Memory B cell (primary cell): ENCODE results near the gene FICD.
"Not testable (repeated sequence)": the region's sequence is repeated elsewhere in the genome, so short reads cannot be mapped to it uniquely, and the experiment has no call there.

Experiments used
- ATAC-seq: fragments of 150-1000 bp; cut with Tn5 transposase; 2 replicates; pipeline ENCODE4 v1.10.0; 2021; ENCODE audit warnings: low read depth, mild to moderate bottlenecking, moderate library complexity
- DNase-seq, 2 donors: peaks; one replicate each; pipeline ENCODE4 v3.0.0; 2022; ENCODE audit warnings: low spot score in 2 of 2
- H3K27ac Mint-ChIP-seq: one replicate; pipeline ENCODE4 v1.8.0; 2022; ENCODE audit warnings: mild to moderate bottlenecking, moderate library complexity, mixed read lengths
- H3K27me3 Mint-ChIP-seq: one replicate; pipeline ENCODE4 v1.8.0; 2022; ENCODE audit warnings: mixed read lengths
- H3K36me3 Mint-ChIP-seq: one replicate; pipeline ENCODE4 v1.8.0; 2022; ENCODE audit warnings: mild to moderate bottlenecking, mixed read lengths
- H3K4me1 Mint-ChIP-seq: one replicate; pipeline ENCODE4 v1.8.0; 2022; ENCODE audit warnings: mixed read lengths
- H3K4me3 Mint-ChIP-seq: one replicate; pipeline ENCODE4 v1.8.0; 2022; ENCODE audit warnings: mild to moderate bottlenecking, moderate library complexity, mixed read lengths
- H3K9me3 Mint-ChIP-seq: one replicate; pipeline ENCODE4 v1.8.0; 2022; ENCODE audit warnings: mixed read lengths

The FICD gene

DNA sequence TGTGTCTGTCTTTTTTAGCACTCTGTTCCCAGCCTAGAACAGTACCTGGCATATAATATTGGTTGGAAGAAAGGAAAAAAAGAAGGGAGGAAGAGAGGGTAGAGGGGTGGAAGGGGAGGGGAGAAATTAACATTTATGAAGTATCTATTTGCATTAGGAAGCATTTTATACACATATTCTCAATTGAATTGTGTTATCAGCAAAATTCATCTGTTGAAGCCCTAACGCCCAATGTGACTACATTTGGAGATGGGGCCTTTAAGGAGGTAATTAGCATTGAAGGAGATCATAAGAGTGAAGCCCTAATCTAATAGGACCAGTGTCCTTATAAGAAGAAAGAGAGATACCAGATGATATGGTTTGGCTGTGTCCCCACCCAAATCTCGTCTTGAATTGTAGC lies 30.2 kb upstream of the FICD start:
- peaks cover 30% of the 10 kb centered on the region for H3K27me3 Mint-ChIP-seq
- no peak overlapping the region for H3K27ac Mint-ChIP-seq

DNA sequence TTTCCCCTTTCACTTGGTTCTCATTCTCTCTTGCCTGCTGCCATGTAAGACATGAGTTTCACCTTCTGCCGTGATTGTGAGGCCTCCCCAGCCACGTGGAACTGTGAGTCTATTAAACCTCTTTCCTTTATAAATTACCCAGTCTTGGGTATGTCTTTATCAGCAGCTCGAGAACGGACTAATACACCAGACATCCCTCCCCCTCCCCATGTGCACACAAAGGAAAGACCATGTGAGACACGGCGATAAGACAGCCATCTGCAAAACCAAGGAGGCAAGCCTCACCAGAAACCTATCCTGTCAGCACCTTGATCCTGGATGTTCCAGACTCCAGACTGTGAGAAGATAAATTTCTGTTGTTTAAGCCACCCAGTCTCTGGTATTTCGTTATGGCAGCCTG lies 29.7 kb upstream of the FICD start:
- H3K36me3 Mint-ChIP-seq, ATAC-seq, H3K27ac Mint-ChIP-seq, H3K9me3 Mint-ChIP-seq, DNase-seq, H3K4me1 Mint-ChIP-seq, H3K4me3 Mint-ChIP-seq: not testable (repeated sequence)
- H3K27me3 Mint-ChIP-seq, result peaks cover 30% of the 10 kb centered on the region

More for the DNA sequence above, 30.2 kb upstream of the FICD start:
- no peaks in the 10 kb centered on the region for H3K4me1 Mint-ChIP-seq
- H3K9me3 Mint-ChIP-seq, result peaks cover 2% of the 10 kb centered on the region
- no peaks in the 10 kb centered on the region for H3K36me3 Mint-ChIP-seq
- H3K4me3 Mint-ChIP-seq, result no peak overlapping the region
- DNase-seq (no peak), ATAC-seq (no peak)

DNA sequence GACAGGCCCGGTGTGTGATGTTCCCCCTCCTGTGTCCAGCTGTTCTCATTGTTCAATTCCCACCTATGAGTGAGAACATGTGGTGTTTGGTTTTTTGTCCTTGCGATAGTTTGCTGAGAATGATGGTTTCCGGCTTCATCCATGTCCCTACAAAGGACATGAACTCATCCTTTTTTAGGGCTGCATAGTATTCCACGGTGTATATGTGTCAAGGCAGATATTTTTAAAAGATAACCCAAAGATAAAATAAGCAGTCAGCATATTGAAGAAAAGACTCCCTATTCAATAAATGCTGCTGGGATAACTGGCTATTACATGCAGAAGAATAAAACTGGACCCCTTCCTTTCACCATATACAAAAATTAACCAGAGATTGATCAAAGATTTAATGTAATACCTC lies 28.0 kb upstream of the FICD start:
- not testable (repeated sequence) for H3K4me1 Mint-ChIP-seq, H3K36me3 Mint-ChIP-seq, H3K4me3 Mint-ChIP-seq, H3K27ac Mint-ChIP-seq, ATAC-seq, H3K9me3 Mint-ChIP-seq, DNase-seq
- H3K27me3 Mint-ChIP-seq, result peaks cover 20% of the 10 kb centered on the region

DNA sequence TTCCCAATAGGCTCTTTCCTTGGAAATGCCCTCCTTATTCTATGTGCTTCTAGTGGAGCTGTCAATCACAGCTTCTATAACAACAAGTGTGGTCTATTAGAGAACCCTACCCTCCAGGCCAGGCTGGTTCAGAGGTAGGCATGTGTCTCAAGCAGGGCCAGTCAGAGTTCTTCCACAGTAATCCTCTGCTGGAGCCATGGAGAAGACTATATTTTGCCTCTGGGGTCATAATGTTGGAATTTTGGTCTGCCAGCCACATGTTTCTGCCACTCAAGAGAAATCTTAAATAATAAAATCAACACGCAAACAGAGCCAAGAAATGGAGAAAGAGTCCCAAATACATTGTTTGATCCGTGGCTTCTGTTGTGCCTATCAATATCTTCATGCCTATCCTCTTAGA lies 23.8 kb upstream of the FICD start:
- H3K9me3 Mint-ChIP-seq, result peaks cover 2% of the 10 kb centered on the region
- H3K36me3 Mint-ChIP-seq, result no peaks in the 10 kb centered on the region
- DNase-seq (no peak), ATAC-seq (no peak)
- no peaks in the 10 kb centered on the region for H3K4me1 Mint-ChIP-seq
- H3K27ac Mint-ChIP-seq, result no peak overlapping the region
- peaks cover 29% of the 10 kb centered on the region for H3K27me3 Mint-ChIP-seq
- no peak overlapping the region for H3K4me3 Mint-ChIP-seq

DNA sequence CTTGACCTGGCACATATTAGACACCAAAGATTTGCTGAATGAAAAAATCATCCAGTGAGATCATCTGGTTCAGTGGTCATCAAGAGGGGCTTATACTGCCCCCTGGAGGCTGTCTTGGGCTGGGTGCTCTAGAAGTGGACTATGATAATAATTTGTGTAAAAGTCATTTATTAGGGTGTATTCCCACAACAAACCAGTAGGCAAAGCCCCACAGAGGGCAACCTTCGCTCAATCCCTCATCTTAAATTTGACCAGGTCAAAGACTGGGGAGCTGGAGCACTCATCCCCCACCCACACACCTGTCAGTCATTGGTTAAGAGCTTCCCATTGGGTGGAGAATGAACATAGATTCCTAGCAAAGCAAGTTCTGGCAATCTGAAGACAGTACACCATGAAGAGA lies 20.0 kb upstream of the FICD start:
- ATAC-seq (no peak), DNase-seq (no peak)
- H3K27ac Mint-ChIP-seq, result no peak overlapping the region
- no peak overlapping the region for H3K4me3 Mint-ChIP-seq
- no peaks in the 10 kb centered on the region for H3K36me3 Mint-ChIP-seq
- H3K9me3 Mint-ChIP-seq, result no peaks in the 10 kb centered on the region
- H3K27me3 Mint-ChIP-seq, result peaks cover 22% of the 10 kb centered on the region
- H3K4me1 Mint-ChIP-seq, result no peaks in the 10 kb centered on the region

DNA sequence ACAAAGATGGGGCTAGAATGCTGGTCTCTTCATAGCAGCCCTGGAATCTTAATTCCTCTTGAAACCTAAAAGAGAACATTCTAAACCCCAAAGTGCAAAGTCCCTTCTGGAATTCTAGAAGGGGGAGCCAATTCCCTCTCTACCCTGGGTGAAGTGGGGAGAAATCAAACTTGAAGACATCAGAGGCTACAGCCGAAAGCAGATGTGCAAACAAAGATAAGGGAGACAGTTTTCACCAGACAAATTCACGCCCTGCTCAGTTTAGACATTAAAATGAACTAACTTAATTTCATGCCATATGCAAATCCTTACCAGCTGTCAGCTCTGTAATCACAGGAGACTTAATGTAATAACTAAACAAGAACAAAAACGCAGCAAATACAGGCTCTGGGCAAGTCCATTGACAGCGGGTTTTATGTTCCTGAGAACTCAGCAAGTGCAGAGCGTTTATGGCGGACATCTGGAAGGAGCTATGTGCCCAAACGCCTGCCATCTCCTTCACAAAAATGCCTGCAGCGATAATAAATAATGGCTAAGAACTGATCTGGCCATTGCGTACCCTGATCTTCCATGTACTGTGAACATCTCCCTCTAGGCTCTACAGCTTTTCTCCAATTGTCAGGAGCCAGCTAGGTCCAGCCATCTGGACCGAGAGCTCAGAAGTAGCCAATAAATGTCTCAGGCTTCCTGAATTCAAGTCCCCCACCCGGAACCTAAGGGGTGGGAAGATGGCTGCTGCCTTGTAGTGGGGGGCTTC lies 19.1 kb upstream of the FICD start:
- H3K27ac Mint-ChIP-seq, result no peak overlapping the region
- H3K27me3 Mint-ChIP-seq, result peaks cover 22% of the 10 kb centered on the region
- no peaks in the 10 kb centered on the region for H3K4me1 Mint-ChIP-seq
- DNase-seq (no peak), ATAC-seq (no peak)
- H3K36me3 Mint-ChIP-seq, result no peaks in the 10 kb centered on the region
- no peak overlapping the region for H3K4me3 Mint-ChIP-seq
- no peaks in the 10 kb centered on the region for H3K9me3 Mint-ChIP-seq

DNA sequence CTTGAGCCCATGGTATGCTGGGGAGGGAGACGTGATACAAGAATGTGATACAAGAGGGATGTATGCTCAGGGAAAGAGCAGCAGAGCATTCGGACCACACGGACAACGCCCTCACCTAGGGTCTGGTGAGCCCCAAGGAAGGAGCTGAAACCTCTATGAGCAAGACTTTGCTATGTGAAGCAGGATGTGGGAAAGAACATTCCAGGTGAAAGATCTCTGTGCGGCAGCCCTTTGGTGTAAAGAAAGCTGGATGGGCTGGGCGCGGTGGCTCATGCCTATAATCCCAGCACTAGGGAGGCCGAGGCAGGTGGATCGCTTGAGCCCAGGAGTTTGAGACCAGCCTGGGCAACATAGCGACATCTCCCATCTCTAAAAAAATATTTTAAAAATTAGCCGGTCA lies 16.9 kb upstream of the FICD start:
- H3K9me3 Mint-ChIP-seq, result peaks cover 13% of the 10 kb centered on the region
- H3K4me1 Mint-ChIP-seq, result no peaks in the 10 kb centered on the region
- peaks cover 1% of the 10 kb centered on the region for H3K36me3 Mint-ChIP-seq
- no peak for DNase-seq
- H3K27ac Mint-ChIP-seq, result no peak overlapping the region
- H3K27me3 Mint-ChIP-seq, result peaks cover 21% of the 10 kb centered on the region
- ATAC-seq, result no peak
- no peak overlapping the region for H3K4me3 Mint-ChIP-seq

DNA sequence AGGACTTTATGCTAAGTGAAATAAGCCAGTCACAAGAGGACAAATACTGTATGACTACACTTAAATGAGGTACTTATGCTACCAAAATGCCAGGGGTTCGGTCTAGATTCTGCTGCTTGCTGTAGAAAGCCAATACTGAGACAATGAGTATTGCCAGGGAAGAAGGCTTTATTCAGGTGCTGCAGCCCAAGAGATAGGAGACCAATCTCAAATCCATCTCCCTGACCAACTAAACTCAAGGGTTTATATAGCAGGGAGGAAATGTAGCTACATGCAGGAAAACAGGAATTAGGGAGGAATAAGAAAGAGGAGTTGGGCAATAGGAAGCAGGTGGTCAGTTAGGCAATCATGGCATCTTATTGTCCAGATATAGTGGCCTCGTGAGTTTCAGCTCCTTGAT lies 12.2 kb upstream of the FICD start:
- peaks cover 19% of the 10 kb centered on the region for H3K9me3 Mint-ChIP-seq
- ATAC-seq (no peak), DNase-seq (no peak)
- H3K4me3 Mint-ChIP-seq, result no peak overlapping the region
- H3K36me3 Mint-ChIP-seq, result peaks cover 1% of the 10 kb centered on the region
- H3K27ac Mint-ChIP-seq, result no peak overlapping the region
- H3K4me1 Mint-ChIP-seq, result no peaks in the 10 kb centered on the region
- peaks cover 6% of the 10 kb centered on the region for H3K27me3 Mint-ChIP-seq

DNA sequence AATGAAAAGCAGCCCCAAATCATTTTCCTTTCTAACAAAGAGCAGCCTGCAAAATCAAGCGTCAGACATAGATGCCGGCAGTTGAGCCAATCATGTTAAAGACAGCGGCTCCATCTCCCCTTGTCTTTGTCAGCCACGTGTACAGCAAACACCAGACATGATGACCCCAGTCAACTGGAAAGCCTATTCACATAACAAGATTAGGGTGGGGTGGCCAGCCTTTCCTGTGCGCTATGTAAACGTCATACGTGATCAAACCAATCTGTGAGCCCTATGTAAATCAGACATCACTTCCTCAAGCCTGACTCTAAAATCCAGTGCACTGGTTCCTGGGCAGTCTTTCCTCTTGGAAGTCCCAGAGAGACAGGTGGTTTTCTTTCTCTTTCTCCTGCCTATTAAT lies 9.9 kb upstream of the FICD start:
- Mint-ChIP-seq H3K9me3 (peaks cover 19% of the 10 kb centered on the region), H3K27me3 (no peaks in the 10 kb centered on the region), H3K27ac (no peak overlapping the region), H3K4me3 (no peak overlapping the region), H3K4me1 (peaks cover 4% of the 10 kb centered on the region), H3K36me3 (peaks cover 1% of the 10 kb centered on the region)
- DNase-seq, result no peak
- no peak for ATAC-seq

DNA sequence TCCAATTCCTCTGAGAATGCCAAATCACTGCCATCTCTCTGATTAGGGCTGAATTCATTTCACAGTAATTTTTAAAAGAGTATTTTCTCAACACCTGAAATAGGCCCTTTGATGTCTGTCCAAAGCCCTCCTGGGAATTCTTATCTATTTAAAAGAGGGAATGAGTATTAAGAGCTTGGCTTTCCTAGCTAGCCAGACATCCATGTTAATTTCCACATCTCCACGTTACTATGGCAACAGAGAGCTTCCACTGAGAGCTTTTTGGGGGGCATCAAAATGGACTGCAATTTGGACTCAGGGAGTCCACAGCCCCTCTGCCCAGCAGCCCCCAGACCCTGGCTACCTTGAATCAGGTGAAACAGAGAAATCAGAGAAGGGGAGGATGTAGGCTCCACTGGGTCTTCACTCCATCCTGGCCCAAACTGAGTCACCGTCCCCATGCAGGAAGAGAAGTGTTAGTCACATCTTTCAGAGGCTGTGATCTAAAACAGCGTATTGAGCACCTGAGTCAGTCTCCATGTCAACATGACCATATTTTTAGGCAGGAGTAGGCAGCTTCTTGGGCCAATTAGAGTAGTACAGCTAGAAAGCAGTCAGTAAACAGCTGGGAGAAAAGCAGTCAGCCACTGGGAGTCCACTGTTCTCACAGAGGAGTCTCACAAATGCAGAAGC lies 7.0 kb upstream of the FICD start:
- Mint-ChIP-seq H3K36me3 (no peaks in the 10 kb centered on the region), H3K27me3 (no peaks in the 10 kb centered on the region), H3K27ac (no peak overlapping the region), H3K4me1 (peaks cover 11% of the 10 kb centered on the region), H3K9me3 (peaks cover 6% of the 10 kb centered on the region), H3K4me3 (no peak overlapping the region)
- DNase-seq, result no peak
- ATAC-seq, result no peak

DNA sequence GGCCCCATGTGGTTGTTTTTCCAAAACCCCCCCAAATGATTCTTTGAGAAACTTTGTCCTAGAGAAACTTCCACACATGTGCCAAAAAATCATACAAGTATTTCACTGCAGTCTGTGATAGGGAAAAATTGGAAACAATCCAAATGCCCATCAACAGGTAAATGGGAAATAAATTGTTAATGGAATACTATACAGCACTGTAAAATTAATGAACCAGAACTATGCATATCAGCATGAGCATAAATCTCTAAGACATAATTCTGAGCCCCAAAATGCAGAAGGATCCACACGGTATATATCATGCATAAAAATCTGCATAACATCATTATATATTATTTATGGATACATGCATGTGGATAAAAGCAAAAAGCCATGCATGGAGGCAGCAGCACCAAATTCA lies 5.3 kb upstream of the FICD start:
- Mint-ChIP-seq H3K27ac (no peak overlapping the region), H3K9me3 (no peaks in the 10 kb centered on the region)
- no peak for ATAC-seq

DNA sequence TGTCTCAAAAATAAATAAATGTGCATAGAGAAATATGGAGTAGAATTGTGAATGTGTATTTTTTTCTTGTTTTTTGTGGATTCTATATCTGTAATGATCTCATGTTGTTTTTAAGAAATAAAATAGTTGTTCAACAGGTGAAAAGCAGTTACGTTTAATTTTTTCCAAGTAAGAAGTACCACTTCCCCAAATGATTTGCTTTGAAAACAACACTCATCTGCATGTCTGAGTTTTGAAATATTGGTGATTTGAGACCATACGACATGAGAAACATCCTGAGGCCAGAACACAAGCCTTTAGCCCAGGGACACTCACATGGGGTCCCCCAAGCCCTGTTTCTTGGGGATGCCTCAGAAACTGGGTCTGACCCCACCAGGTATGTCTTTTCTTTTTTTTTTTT lies 4.2 kb upstream of the FICD start:
- Mint-ChIP-seq H3K4me1 (peaks cover 16% of the 10 kb centered on the region), H3K27ac (peak overlapping the region; percentile 87), H3K27me3 (no peaks in the 10 kb centered on the region), H3K36me3 (no peaks in the 10 kb centered on the region), H3K9me3 (no peaks in the 10 kb centered on the region), H3K4me3 (peak overlapping the region; percentile 70)
- DNase-seq, result peak in 1 of 2 donors; percentile 26
- ATAC-seq, result no peak

More for the DNA sequence above, 5.3 kb upstream of the FICD start:
- DNase-seq, result no peak
- no peaks in the 10 kb centered on the region for H3K27me3 Mint-ChIP-seq
- no peaks in the 10 kb centered on the region for H3K36me3 Mint-ChIP-seq
- H3K4me3 Mint-ChIP-seq, result no peak overlapping the region
- peaks cover 13% of the 10 kb centered on the region for H3K4me1 Mint-ChIP-seq

DNA sequence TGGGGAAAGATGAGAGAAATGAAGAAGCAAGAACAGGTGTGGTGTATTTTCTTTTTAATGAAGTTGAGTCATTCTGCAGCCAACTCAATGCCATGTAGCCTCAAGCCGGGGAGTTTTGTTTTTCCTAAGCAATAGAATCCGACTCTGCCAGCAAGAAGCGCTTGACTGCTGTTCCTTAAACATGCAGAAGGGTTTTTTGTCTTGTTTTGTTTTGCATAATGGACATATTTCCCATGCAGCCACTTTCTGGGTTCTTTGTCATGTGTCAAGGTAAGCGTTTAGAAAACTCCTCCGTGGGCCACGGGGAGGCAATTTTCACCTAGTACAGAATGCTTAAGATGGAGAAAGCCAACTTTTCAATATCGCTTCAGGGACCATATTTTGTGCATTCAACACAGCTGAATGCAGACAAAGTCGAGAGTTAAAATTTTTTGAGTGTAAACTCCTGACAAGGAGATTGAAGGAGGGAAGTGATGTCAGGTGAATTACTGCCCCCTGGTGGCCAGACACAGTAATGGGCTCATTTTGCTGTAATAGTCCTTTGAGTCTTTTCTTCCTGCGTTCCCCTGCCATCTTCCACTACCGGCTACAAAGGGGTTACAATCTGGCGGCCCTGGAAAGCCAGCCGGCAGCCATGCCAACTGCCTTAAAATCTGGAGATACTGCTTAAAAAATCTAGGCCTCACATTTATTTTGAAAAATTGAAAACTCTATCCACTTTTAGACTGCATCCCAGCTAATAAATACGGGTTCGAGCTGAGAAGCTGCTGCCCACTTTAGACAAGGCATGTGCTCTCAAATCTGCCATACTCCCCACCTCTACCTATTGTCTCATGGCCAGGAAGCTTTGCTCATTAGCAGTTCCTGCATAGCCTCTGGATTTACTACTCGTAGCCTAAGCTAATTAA lies 3.2 kb upstream of the FICD start:
- DNase-seq, result peak; percentile 75 to 82
- Mint-ChIP-seq H3K4me1 (peaks cover 19% of the 10 kb centered on the region), H3K9me3 (no peaks in the 10 kb centered on the region), H3K36me3 (no peaks in the 10 kb centered on the region), H3K4me3 (peak overlapping the region; percentile 70), H3K27me3 (no peaks in the 10 kb centered on the region), H3K27ac (peak overlapping the region; percentile 87)
- ATAC-seq, result peak; percentile 15

DNA sequence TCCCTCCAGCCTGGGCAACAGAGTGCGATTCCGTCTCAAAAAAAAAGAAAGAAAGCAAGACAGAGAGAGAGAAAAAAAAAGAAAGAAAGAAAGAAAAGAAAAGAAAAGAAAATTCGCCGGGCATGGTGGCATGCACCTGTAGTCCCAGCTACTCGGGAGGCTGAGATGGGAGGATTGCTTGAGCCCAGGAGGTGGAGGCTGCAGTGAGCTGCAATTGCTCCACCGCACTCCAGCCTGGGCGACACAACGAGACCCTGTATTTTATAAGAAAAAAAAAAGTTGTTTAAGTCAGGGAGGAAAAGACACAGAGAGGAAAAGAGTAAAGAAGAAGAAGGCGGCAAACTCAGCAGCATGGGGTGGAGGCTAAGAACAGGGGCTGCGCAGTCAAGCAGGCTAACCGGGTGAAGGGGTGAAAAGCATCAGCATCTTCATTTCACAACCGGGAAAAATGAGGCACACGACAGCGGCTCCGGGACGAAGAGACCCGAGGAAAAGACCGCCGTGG lies 557 bp upstream of the FICD start:
- H3K4me1 Mint-ChIP-seq, result peaks cover 19% of the 10 kb centered on the region
- H3K36me3 Mint-ChIP-seq, result peaks cover 7% of the 10 kb centered on the region

More for the DNA sequence above, 557 bp upstream of the FICD start:
- ATAC-seq (peak; percentile 18), DNase-seq (no peak)
- peak overlapping the region; percentile 95 for H3K4me3 Mint-ChIP-seq
- H3K27ac Mint-ChIP-seq, result peak overlapping the region; percentile 90
- no peaks in the 10 kb centered on the region for H3K9me3 Mint-ChIP-seq
- H3K27me3 Mint-ChIP-seq, result no peaks in the 10 kb centered on the region
